Adrenal gland (tissue), 12 donors: ENCODE data around the gene FCN2. TPM values are rescaled to one million over a fixed set of nuclear protein-coding genes. Genes with fewer than 3 reads are reported as not detected.
A peak's percentile ranks its signal among the peaks of the same experiment; 100 is the strongest.
"Not testable (repeated sequence)": the region's sequence is repeated elsewhere in the genome, so short reads cannot be mapped to it uniquely, and the experiment has no call there.

ENCODE experiments used
- DNase-seq, 7 donors: peaks; one replicate each; pipeline ENCODE4 v3.0.0-alpha.2; 2019 to 2020
- H3K27ac ChIP-seq, 5 donors: fragments of 200-600 bp; sonication (generic) in 4 of 5; 1 replicate in 3 of 5; 2 replicates in 2 of 5; pipeline versions ENCODE4 v1.5.1 to v1.8.0; 2016 to 2020; ENCODE audit warnings: mild to moderate bottlenecking in 1 of 5
- H3K27me3 ChIP-seq: fragments of 200-600 bp; 2 replicates; pipeline ENCODE4 v1.8.0; 2021
- H3K36me3 ChIP-seq, 2 donors: fragments of 200-600 bp; replicated peaks in 1 of 2; 1 replicate in 1 of 2; 2 replicates in 1 of 2; pipeline versions ENCODE4 v1.5.1 to v1.8.0; 2018 to 2022
- H3K4me1 ChIP-seq, 2 donors: fragments of 200-600 bp; replicated peaks in 1 of 2; 1 replicate in 1 of 2; 2 replicates in 1 of 2; pipeline versions ENCODE4 v1.5.1 to v1.8.0; 2018 to 2021
- H3K4me3 ChIP-seq, 4 donors: fragments of 200-600 bp; sonication (generic) in 3 of 4; one replicate each; pipeline ENCODE4 v1.5.1; 2016 to 2018
- H3K9me3 ChIP-seq, 3 donors: fragments of 200-600 bp; sonication (generic) in 1 of 3; replicated peaks in 1 of 3; 1 replicate in 2 of 3; 2 replicates in 1 of 3; pipeline versions ENCODE4 v1.5.1 to v1.8.0; 2016 to 2021
- CTCF ChIP-seq, 6 experiments: fragments of 450-650 bp in 4 of 6; fragments of 200-600 bp in 2 of 6; sonication (generic) in 1 of 6; IDR thresholded peaks; 1 replicate in 5 of 6; 2 replicates in 1 of 6; pipeline versions ENCODE4 v1.5.1 to v1.8.0; 2016 to 2021; ENCODE audit warnings: antibody characterized with exemption in 6 of 6, mild to moderate bottlenecking in 2 of 6, moderate library complexity in 1 of 6
- POLR2A ChIP-seq, 2 donors: fragments of 450-650 bp; IDR thresholded peaks; one replicate each; pipeline ENCODE4 v1.6.1; 2017; ENCODE audit warnings: antibody characterized with exemption in 2 of 2, mild to moderate bottlenecking in 2 of 2, moderate library complexity in 1 of 2
- WGBS, 4 donors: extraction: QIAGEN DNeasy Blood & Tissue Kit in 2 of 4; methylation state at CpG; one replicate each; pipeline versions ENCODE4 v1.1.5 to v1.1.7; 2013 to 2017; 5-methylcytosine and 5-hydroxymethylcytosine counted together
- intact Hi-C, 2 donors: fragments of 100-400 bp; cut with DNase I; formaldehyde crosslinking; loops; one replicate each; pipeline versions ENCODE4 v1.14.1 to v1.15.0; 2022 to 2023
- polyA plus RNA-seq, 3 donors: library from polyadenylated mRNA; stranded (reverse); fragments of 200-250 nt in 2 of 3; fragments of 350-450 nt in 1 of 3; fragmentation: Illumina TruSeq in 1 of 3; extraction: RNeasy Lipid Tissue Mini Kit (QIAGEN cat#74804) in 1 of 3; gene quantifications; one replicate each; pipeline ENCODE4 v1.2.3, GENCODE V29; 2013 to 2014
- total RNA-seq, 9 donors: library from RNA; depleted of rRNA in 4 of 9; stranded (reverse); fragments of >200 nt in 4 of 9; fragments of 120-200 nt in 1 of 9; fragmentation: NEBNext Ultra II Directional in 1 of 9; extraction: Animal tissue kit (Norgen Biotek cat#: 25700) in 1 of 9; gene quantifications; one replicate each; pipeline versions ENCODE4 v1.1.0 to v1.2.4, GENCODE V29; 2013 to 2023
- donor health status: healthy with polysubstance abuse.
- donor health status: Bipolar disorder and iron deficiency.
- donor health status: DM: yes; HTN: yes; CAD: no.
- donor health status: DM: no; HTN: no; CAD: no.
- donor health status: DM: no; HTN: no; CAD: no.
- donor health status: DM: yes; HTN: yes; CAD: no.

FCN2 gene
- total and polyA plus RNA-seq, 12 donors: 6.7 to 99.6 (median 31.2) TPM

- Histone ChIP-seq H3K4me1 (peaks cover 7 to 19% of the 10 kb centered on the region in 2 donors), H3K36me3 (no peaks in the 10 kb centered on the region), H3K27me3 (no peaks in the 10 kb centered on the region), H3K4me3 (no peak overlapping the region), H3K27ac (no peak overlapping the region), H3K9me3 (no peaks in the 10 kb centered on the region)
- 85 to 93% (median 92%) methylated on average over 12 to 18 of the region's 18 CpGs for WGBS, 4 donors
- peak in 3 of 7 donors; percentile 8 to 12 (median 10) for DNase-seq
- TF ChIP-seq POLR2A (IDR thresholded peaks at IDR 0.05): no peak
- no peak for TF ChIP-seq CTCF (IDR thresholded peaks at IDR 0.05)
- intact Hi-C loops: no loop called here
Measured at GRCh38 chr9:134855231-134855899, 25.2 kb upstream of the FCN2 start.

- Histone ChIP-seq H3K4me3 (no peak overlapping the region), H3K27me3 (no peaks in the 10 kb centered on the region), H3K27ac (no peak overlapping the region), H3K9me3 (no peaks in the 10 kb centered on the region), H3K4me1 (peaks cover 7 to 23% of the 10 kb centered on the region in 2 donors), H3K36me3 (no peaks in the 10 kb centered on the region)
- 87 to 95% (median 91%) methylated on average over 8 to 9 of the region's 9 CpGs for WGBS, 4 donors
- intact Hi-C loops: no loop called here
- peak in 3 of 7 donors; percentile 5 to 12 (median 8) for DNase-seq
- TF ChIP-seq CTCF (IDR thresholded peaks at IDR 0.05) (no peak), POLR2A (IDR thresholded peaks at IDR 0.05) (no peak)
Measured at GRCh38 chr9:134855900-134856377, 24.7 kb upstream of the FCN2 start.

GRCh38 chr9:134857451-134857850 is 23.2 kb upstream of the FCN2 start:
- H3K36me3 ChIP-seq, H3K27me3 ChIP-seq, H3K9me3 ChIP-seq, H3K27ac ChIP-seq, H3K4me3 ChIP-seq, intact Hi-C loops: not testable (repeated sequence)
- peaks cover 7 to 27% of the 10 kb centered on the region in 2 donors for H3K4me1 ChIP-seq
- 93 to 97% (median 94%) methylated on average over 2 of the region's 2 CpGs for WGBS, 4 donors
- DNase-seq: peak in 1 of 7 donors; percentile 7

GRCh38 chr9:134858051-134858841 is 22.4 kb upstream of the FCN2 start:
- no peaks in the 10 kb centered on the region for H3K27me3 ChIP-seq
- 49 to 56% (median 54%) methylated on average over 10 to 11 of the region's 11 CpGs for WGBS, 4 donors
- H3K4me3 ChIP-seq: no peak overlapping the region
- peaks cover 7 to 27% of the 10 kb centered on the region in 2 donors for H3K4me1 ChIP-seq
- intact Hi-C loops: no loop called here
- peak; percentile 47 to 86 (median 75) for DNase-seq
- no peaks in the 10 kb centered on the region for H3K36me3 ChIP-seq
- H3K27ac ChIP-seq: peak overlapping the region in 2 of 5 donors; percentile 37 to 47
- H3K9me3 ChIP-seq: no peaks in the 10 kb centered on the region
- peak in 2 of 6 experiments; percentile 11 to 39 for TF ChIP-seq CTCF (IDR thresholded peaks at IDR 0.05)
- TF ChIP-seq POLR2A (IDR thresholded peaks at IDR 0.05): peak in 1 of 2 donors; percentile 5
